Osteocyte (in vitro differentiated cells): ENCODE results near the gene UGT1A10. TPM values are rescaled to one million over a fixed set of nuclear protein-coding genes. Genes with fewer than 3 reads are reported as not detected.

Experiments used
- DNase-seq: peaks from one replicate; pipeline ENCODE4 v3.0.0; 2021; ENCODE audit warnings: mixed read lengths; ENCODE audit not compliant: unreplicated experiment; ENCODE audit errors: extremely low spot score
- H3K27ac Mint-ChIP-seq: one replicate; pipeline ENCODE4 v1.8.0; 2021; ENCODE audit warnings: mild to moderate bottlenecking, mixed read lengths; ENCODE audit not compliant: unreplicated experiment
- H3K27me3 Mint-ChIP-seq: one replicate; pipeline ENCODE4 v1.8.0; 2021; ENCODE audit warnings: mixed read lengths; ENCODE audit not compliant: unreplicated experiment
- H3K36me3 Mint-ChIP-seq: one replicate; pipeline ENCODE4 v1.8.0; 2021; ENCODE audit warnings: mixed read lengths; ENCODE audit not compliant: unreplicated experiment
- H3K4me1 Mint-ChIP-seq: one replicate; pipeline ENCODE4 v1.8.0; 2021; ENCODE audit warnings: mixed read lengths; ENCODE audit not compliant: unreplicated experiment
- H3K4me3 Mint-ChIP-seq: one replicate; pipeline ENCODE4 v1.8.0; 2021; ENCODE audit warnings: mild to moderate bottlenecking, moderate library complexity, mixed read lengths; ENCODE audit not compliant: unreplicated experiment
- H3K9me3 Mint-ChIP-seq: one replicate; pipeline ENCODE4 v1.8.0; 2021; ENCODE audit warnings: mixed read lengths; ENCODE audit not compliant: unreplicated experiment
- total RNA-seq: library from RNA; stranded (reverse); gene quantifications from 2 replicates; pipeline ENCODE4 v1.2.1, GENCODE V29; 2021
- TF ChIP-seq, protein P1 (sequence below): fragments of 200-600 bp; sonication (generic); IDR thresholded peaks from 2 replicates; pipeline ENCODE4 v1.5.0; 2021; ENCODE audit warnings: antibody characterized with exemption, mild to moderate bottlenecking, moderate library complexity

UGT1A10 gene
- total RNA-seq, 1 donor from 2014 or later = not detected

GRCh38 chr2:233773854-233774253 is 137.6 kb downstream of the UGT1A10 start:
- TF ChIP-seq, protein P1, sequence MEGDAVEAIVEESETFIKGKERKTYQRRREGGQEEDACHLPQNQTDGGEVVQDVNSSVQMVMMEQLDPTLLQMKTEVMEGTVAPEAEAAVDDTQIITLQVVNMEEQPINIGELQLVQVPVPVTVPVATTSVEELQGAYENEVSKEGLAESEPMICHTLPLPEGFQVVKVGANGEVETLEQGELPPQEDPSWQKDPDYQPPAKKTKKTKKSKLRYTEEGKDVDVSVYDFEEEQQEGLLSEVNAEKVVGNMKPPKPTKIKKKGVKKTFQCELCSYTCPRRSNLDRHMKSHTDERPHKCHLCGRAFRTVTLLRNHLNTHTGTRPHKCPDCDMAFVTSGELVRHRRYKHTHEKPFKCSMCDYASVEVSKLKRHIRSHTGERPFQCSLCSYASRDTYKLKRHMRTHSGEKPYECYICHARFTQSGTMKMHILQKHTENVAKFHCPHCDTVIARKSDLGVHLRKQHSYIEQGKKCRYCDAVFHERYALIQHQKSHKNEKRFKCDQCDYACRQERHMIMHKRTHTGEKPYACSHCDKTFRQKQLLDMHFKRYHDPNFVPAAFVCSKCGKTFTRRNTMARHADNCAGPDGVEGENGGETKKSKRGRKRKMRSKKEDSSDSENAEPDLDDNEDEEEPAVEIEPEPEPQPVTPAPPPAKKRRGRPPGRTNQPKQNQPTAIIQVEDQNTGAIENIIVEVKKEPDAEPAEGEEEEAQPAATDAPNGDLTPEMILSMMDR = no peak
- H3K4me1 Mint-ChIP-seq = no peaks in the 10 kb centered on the region
- H3K36me3 Mint-ChIP-seq = no peaks in the 10 kb centered on the region
- no peak for DNase-seq
- H3K9me3 Mint-ChIP-seq = peaks cover 7% of the 10 kb centered on the region
- H3K27ac Mint-ChIP-seq = no peak overlapping the region
- H3K27me3 Mint-ChIP-seq = peaks cover 12% of the 10 kb centered on the region
- no peak overlapping the region for H3K4me3 Mint-ChIP-seq

DNA sequence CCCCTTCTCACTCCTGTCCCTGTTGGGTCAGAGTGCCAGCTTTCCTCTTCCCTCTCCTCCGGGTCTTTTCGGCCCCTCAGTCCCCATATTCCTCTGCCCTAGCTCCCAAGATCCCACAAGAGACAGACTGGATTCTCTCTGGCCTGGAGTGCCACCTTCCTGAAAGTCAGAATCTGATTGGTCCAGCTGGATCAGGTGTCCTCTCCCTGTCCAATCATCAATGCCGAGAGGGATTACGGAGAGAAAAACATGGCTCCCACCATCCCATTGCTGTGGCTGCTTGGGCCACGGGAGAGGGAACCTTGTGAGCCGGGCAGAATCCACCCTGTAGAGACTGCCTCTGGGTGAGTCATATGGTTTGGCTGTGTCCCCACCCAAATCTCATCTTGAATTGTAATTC is 139.2 kb downstream of the UGT1A10 start:
- Mint-ChIP-seq H3K9me3 (peaks cover 7% of the 10 kb centered on the region), H3K4me3 (no peak overlapping the region), H3K27me3 (peaks cover 11% of the 10 kb centered on the region), H3K27ac (no peak overlapping the region), H3K4me1 (no peaks in the 10 kb centered on the region), H3K36me3 (no peaks in the 10 kb centered on the region)
- no peak for DNase-seq
- TF ChIP-seq, protein P1 = no peak

GRCh38 chr2:233778030-233778429 is 141.8 kb downstream of the UGT1A10 start, which contains the start of gene MROH2A:
MROH2A (plus strand) TSS chr2:233778330; CDS start chr2:233779359, 1,029 bp downstream.
- Mint-ChIP-seq H3K27ac (no peak within 1 kb of the TSS), H3K4me3 (no peak within 1 kb of the TSS), H3K4me1 (no peaks in the 10 kb centered on the region), H3K27me3 (peaks cover 30% of the 10 kb centered on the region), H3K36me3 (no peaks in the 10 kb centered on the region), H3K9me3 (peaks cover 18% of the 10 kb centered on the region)
- TF ChIP-seq, protein P1 = no peak
- no peak for DNase-seq

DNA sequence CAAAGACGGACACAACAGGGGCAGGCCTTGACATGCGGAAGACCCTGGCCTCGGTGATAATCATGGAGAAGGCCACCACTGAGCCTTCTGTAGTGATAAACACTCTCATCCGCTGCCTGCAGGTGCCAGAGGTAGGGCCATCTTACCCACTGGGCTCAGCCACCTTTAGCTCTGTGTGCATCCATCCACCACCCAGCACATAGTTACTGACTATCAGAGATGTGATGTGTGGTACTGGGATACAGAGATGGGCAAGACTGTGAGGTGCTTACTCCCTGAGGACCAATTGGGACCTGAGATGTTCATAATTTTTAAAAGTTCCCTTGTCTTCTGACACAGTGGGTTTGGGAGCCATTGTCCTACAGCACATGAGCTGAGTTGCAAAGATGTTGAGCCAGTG is 143.5 kb downstream of the UGT1A10 start:
- H3K4me3 Mint-ChIP-seq = no peak overlapping the region
- peaks cover 32% of the 10 kb centered on the region for H3K27me3 Mint-ChIP-seq
- TF ChIP-seq, protein P1 = no peak
- no peaks in the 10 kb centered on the region for H3K36me3 Mint-ChIP-seq
- DNase-seq = no peak
- no peaks in the 10 kb centered on the region for H3K4me1 Mint-ChIP-seq
- no peak overlapping the region for H3K27ac Mint-ChIP-seq
- peaks cover 18% of the 10 kb centered on the region for H3K9me3 Mint-ChIP-seq

GRCh38 chr2:233780771-233781170 is 144.5 kb downstream of the UGT1A10 start:
- TF ChIP-seq, protein P1 = no peak
- DNase-seq = no peak
- peaks cover 18% of the 10 kb centered on the region for H3K9me3 Mint-ChIP-seq
- H3K27ac Mint-ChIP-seq = no peak overlapping the region
- no peak overlapping the region for H3K4me3 Mint-ChIP-seq
- H3K4me1 Mint-ChIP-seq = no peaks in the 10 kb centered on the region
- H3K36me3 Mint-ChIP-seq = no peaks in the 10 kb centered on the region
- H3K27me3 Mint-ChIP-seq = peaks cover 35% of the 10 kb centered on the region
